Adrenal gland (tissue), 12 donors: ENCODE data around the gene ZNF583. TPM values are rescaled to one million over a fixed set of nuclear protein-coding genes. Genes with fewer than 3 reads are reported as not detected.

Source experiments
- DNase-seq, 7 donors: peaks; one replicate each; pipeline ENCODE4 v3.0.0-alpha.2; 2019 to 2020
- H3K27ac ChIP-seq, 5 donors: fragments of 200-600 bp; sonication (generic) in 4 of 5; 1 replicate in 3 of 5; 2 replicates in 2 of 5; pipeline versions ENCODE4 v1.5.1 to v1.8.0; 2016 to 2020; ENCODE audit warnings: mild to moderate bottlenecking in 1 of 5
- H3K27me3 ChIP-seq: fragments of 200-600 bp; 2 replicates; pipeline ENCODE4 v1.8.0; 2021
- H3K36me3 ChIP-seq, 2 donors: fragments of 200-600 bp; replicated peaks in 1 of 2; 1 replicate in 1 of 2; 2 replicates in 1 of 2; pipeline versions ENCODE4 v1.5.1 to v1.8.0; 2018 to 2022
- H3K4me1 ChIP-seq, 2 donors: fragments of 200-600 bp; replicated peaks in 1 of 2; 1 replicate in 1 of 2; 2 replicates in 1 of 2; pipeline versions ENCODE4 v1.5.1 to v1.8.0; 2018 to 2021
- H3K4me3 ChIP-seq, 4 donors: fragments of 200-600 bp; sonication (generic) in 3 of 4; one replicate each; pipeline ENCODE4 v1.5.1; 2016 to 2018
- H3K9me3 ChIP-seq, 3 donors: fragments of 200-600 bp; sonication (generic) in 1 of 3; replicated peaks in 1 of 3; 1 replicate in 2 of 3; 2 replicates in 1 of 3; pipeline versions ENCODE4 v1.5.1 to v1.8.0; 2016 to 2021
- POLR2A ChIP-seq, 2 donors: fragments of 450-650 bp; IDR thresholded peaks; one replicate each; pipeline ENCODE4 v1.6.1; 2017; ENCODE audit warnings: antibody characterized with exemption in 2 of 2, mild to moderate bottlenecking in 2 of 2, moderate library complexity in 1 of 2
- WGBS, 4 donors: extraction: QIAGEN DNeasy Blood & Tissue Kit in 2 of 4; methylation state at CpG; one replicate each; pipeline versions ENCODE4 v1.1.5 to v1.1.7; 2013 to 2017; 5-methylcytosine and 5-hydroxymethylcytosine counted together
- intact Hi-C, 2 donors: fragments of 100-400 bp; cut with DNase I; formaldehyde crosslinking; loops; one replicate each; pipeline versions ENCODE4 v1.14.1 to v1.15.0; 2022 to 2023
- polyA plus RNA-seq, 3 donors: library from polyadenylated mRNA; stranded (reverse); fragments of 200-250 nt in 2 of 3; fragments of 350-450 nt in 1 of 3; fragmentation: Illumina TruSeq in 1 of 3; extraction: RNeasy Lipid Tissue Mini Kit (QIAGEN cat#74804) in 1 of 3; gene quantifications; one replicate each; pipeline ENCODE4 v1.2.3, GENCODE V29; 2013 to 2014
- total RNA-seq, 9 donors: library from RNA; depleted of rRNA in 4 of 9; stranded (reverse); fragments of >200 nt in 4 of 9; fragments of 120-200 nt in 1 of 9; fragmentation: NEBNext Ultra II Directional in 1 of 9; extraction: Animal tissue kit (Norgen Biotek cat#: 25700) in 1 of 9; gene quantifications; one replicate each; pipeline versions ENCODE4 v1.1.0 to v1.2.4, GENCODE V29; 2013 to 2023
- TF ChIP-seq, protein P1 (sequence below), 6 experiments: fragments of 450-650 bp in 4 of 6; fragments of 200-600 bp in 2 of 6; sonication (generic) in 1 of 6; IDR thresholded peaks; 1 replicate in 5 of 6; 2 replicates in 1 of 6; pipeline versions ENCODE4 v1.5.1 to v1.8.0; 2016 to 2021; ENCODE audit warnings: antibody characterized with exemption in 6 of 6, mild to moderate bottlenecking in 2 of 6, moderate library complexity in 1 of 6
- donor health status: healthy with polysubstance abuse.
- donor health status: Bipolar disorder and iron deficiency.
- donor health status: DM: yes; HTN: yes; CAD: no.
- donor health status: DM: no; HTN: no; CAD: no.
- donor health status: DM: no; HTN: no; CAD: no.
- donor health status: DM: yes; HTN: yes; CAD: no.

Gene ZNF583
- total and polyA plus RNA-seq, 12 donors = 1.5 to 11.0 (median 6.2) TPM

- intact Hi-C loops = loop anchor here in 1 of 2 donors (10.0 kb wide), 1 partner anchor 100 kb away; the partner anchor contains the start of gene ZNF471
Measured at GRCh38 chr19:56405062-56405461, 930 bp downstream of the ZNF583 start.

GRCh38 chr19:56423276-56423984 lies 19.3 kb downstream of the ZNF583 start:
- peaks cover 27 to 100% (median 83%) of the 10 kb centered on the region in 3 donors for H3K9me3 ChIP-seq
- H3K36me3 ChIP-seq = no peaks in the 10 kb centered on the region
- intact Hi-C loops = loop anchor here in 1 of 2 donors (10.0 kb wide), 1 partner anchor 111 kb away; the partner anchor contains the start of gene ZFP28
- H3K27ac ChIP-seq = no peak overlapping the region
- DNase-seq = no peak
- H3K27me3 ChIP-seq = no peaks in the 10 kb centered on the region
- H3K4me1 ChIP-seq = no peaks in the 10 kb centered on the region
- 87 to 95% (median 92%) methylated on average over 5 of the region's 5 CpGs for WGBS, 4 donors
- no peak for TF ChIP-seq POLR2A (IDR thresholded peaks at IDR 0.05)
- peak overlapping the region in 1 of 4 donors; percentile 23 for H3K4me3 ChIP-seq

More at GRCh38 chr19:56405062-56405461, 930 bp downstream of the ZNF583 start:
- WGBS, 4 donors = 94 to 98% (median 96%) methylated on average over 4 of the region's 4 CpGs
- H3K4me1 ChIP-seq = peaks cover 0 to 11% of the 10 kb centered on the region in 2 donors
- peaks cover 0 to 30% (median 0%) of the 10 kb centered on the region in 3 donors for H3K9me3 ChIP-seq
- H3K4me3 ChIP-seq = peak overlapping the region in 1 of 4 donors; percentile 83
- no peak overlapping the region for H3K27ac ChIP-seq
- TF ChIP-seq, protein P1, sequence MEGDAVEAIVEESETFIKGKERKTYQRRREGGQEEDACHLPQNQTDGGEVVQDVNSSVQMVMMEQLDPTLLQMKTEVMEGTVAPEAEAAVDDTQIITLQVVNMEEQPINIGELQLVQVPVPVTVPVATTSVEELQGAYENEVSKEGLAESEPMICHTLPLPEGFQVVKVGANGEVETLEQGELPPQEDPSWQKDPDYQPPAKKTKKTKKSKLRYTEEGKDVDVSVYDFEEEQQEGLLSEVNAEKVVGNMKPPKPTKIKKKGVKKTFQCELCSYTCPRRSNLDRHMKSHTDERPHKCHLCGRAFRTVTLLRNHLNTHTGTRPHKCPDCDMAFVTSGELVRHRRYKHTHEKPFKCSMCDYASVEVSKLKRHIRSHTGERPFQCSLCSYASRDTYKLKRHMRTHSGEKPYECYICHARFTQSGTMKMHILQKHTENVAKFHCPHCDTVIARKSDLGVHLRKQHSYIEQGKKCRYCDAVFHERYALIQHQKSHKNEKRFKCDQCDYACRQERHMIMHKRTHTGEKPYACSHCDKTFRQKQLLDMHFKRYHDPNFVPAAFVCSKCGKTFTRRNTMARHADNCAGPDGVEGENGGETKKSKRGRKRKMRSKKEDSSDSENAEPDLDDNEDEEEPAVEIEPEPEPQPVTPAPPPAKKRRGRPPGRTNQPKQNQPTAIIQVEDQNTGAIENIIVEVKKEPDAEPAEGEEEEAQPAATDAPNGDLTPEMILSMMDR (IDR thresholded peaks at IDR 0.05) = no peak
- TF ChIP-seq POLR2A (IDR thresholded peaks at IDR 0.05) = no peak
- H3K36me3 ChIP-seq = peaks cover 0 to 14% of the 10 kb centered on the region in 2 donors
- DNase-seq = no peak
- no peaks in the 10 kb centered on the region for H3K27me3 ChIP-seq

GRCh38 chr19:56423985-56424353 lies 19.8 kb downstream of the ZNF583 start:
- intact Hi-C loops = loop anchor here in 1 of 2 donors (10.0 kb wide), 1 partner anchor 111 kb away; the partner anchor contains the start of gene ZFP28
- Histone ChIP-seq H3K27me3 (no peaks in the 10 kb centered on the region), H3K4me3 (peak overlapping the region in 1 of 4 donors; percentile 31), H3K36me3 (no peaks in the 10 kb centered on the region), H3K4me1 (no peaks in the 10 kb centered on the region), H3K27ac (no peak overlapping the region), H3K9me3 (peaks cover 27 to 100% (median 78%) of the 10 kb centered on the region in 3 donors)
- no peak for DNase-seq
- TF ChIP-seq, protein P1 (IDR thresholded peaks at IDR 0.05) = no peak
- no peak for TF ChIP-seq POLR2A (IDR thresholded peaks at IDR 0.05)
- WGBS, 4 donors = 88 to 100% (median 97%) methylated on average over 1 of the region's 1 CpG

GRCh38 chr19:56441206-56441792 lies 37.2 kb downstream of the ZNF583 start:
- intact Hi-C loops = no loop called here
- Histone ChIP-seq H3K4me1 (no peaks in the 10 kb centered on the region), H3K9me3 (peaks cover 6 to 77% (median 11%) of the 10 kb centered on the region in 3 donors), H3K27me3 (no peaks in the 10 kb centered on the region), H3K27ac (no peak overlapping the region), H3K36me3 (peaks cover 0 to 4% of the 10 kb centered on the region in 2 donors), H3K4me3 (peak overlapping the region in 1 of 4 donors; percentile 15)
- WGBS, 4 donors = 96 to 97% (median 97%) methylated on average over 8 of the region's 8 CpGs
- TF ChIP-seq POLR2A (IDR thresholded peaks at IDR 0.05) = no peak
- TF ChIP-seq, protein P1 (IDR thresholded peaks at IDR 0.05) = no peak
- no peak for DNase-seq
